Measurements from ENCODE around the gene RAI14.

The RAI14 gene

DNA sequence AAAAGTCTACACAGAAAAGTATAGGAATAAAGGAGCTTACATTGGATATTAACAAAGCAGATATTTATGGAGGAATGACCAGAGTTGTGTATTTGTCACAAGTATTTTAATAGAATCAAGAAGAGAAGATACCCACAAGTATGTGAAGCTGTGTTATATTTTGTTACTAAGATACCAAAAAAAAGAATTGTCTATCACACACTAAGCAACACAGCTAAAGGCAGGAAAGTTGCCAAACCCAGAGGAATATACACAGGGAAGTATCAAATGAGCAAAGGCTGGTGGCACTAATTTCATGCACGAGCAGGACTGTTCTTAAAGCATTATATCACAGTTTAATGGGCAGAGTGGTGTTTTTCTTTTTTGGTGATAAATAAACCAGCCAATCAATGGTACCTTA is 30.9 kb upstream of the RAI14 start:
- DNase-seq (ENCODE audit: low read depth): no peak
- H3K4me3 ChIP-seq (ENCODE audit: low read depth, low read length): no peak overlapping the region
- TF ChIP-seq, protein P1, sequence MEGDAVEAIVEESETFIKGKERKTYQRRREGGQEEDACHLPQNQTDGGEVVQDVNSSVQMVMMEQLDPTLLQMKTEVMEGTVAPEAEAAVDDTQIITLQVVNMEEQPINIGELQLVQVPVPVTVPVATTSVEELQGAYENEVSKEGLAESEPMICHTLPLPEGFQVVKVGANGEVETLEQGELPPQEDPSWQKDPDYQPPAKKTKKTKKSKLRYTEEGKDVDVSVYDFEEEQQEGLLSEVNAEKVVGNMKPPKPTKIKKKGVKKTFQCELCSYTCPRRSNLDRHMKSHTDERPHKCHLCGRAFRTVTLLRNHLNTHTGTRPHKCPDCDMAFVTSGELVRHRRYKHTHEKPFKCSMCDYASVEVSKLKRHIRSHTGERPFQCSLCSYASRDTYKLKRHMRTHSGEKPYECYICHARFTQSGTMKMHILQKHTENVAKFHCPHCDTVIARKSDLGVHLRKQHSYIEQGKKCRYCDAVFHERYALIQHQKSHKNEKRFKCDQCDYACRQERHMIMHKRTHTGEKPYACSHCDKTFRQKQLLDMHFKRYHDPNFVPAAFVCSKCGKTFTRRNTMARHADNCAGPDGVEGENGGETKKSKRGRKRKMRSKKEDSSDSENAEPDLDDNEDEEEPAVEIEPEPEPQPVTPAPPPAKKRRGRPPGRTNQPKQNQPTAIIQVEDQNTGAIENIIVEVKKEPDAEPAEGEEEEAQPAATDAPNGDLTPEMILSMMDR (IDR thresholded peaks at IDR 0.05; ENCODE audit: insufficient read depth, low read depth, low read length, missing control alignments): no peak

DNA sequence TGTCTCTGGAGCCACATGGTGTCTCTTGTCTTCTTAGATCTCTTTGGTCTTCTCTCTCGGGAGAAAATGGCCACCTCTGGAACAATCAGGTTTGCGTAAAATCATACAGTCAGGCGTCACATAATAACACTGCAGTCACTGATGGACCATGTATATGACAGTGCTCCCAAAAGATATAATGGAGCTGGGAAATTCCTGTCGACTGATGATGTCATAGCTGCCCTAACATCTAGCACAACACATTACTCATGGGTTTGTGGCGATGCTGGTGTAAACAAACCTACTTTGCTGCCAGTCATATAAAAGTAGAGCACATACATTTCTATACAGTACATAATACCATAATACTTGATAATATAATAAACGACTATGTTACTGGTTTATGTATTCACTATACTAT is 30.1 kb upstream of the RAI14 start:
- TF ChIP-seq, protein P1 (IDR thresholded peaks at IDR 0.05; ENCODE audit: insufficient read depth, low read depth, low read length, missing control alignments): no peak
- DNase-seq (ENCODE audit: low read depth): no peak
- no peak overlapping the region for H3K4me3 ChIP-seq (ENCODE audit: low read depth, low read length)

DNA sequence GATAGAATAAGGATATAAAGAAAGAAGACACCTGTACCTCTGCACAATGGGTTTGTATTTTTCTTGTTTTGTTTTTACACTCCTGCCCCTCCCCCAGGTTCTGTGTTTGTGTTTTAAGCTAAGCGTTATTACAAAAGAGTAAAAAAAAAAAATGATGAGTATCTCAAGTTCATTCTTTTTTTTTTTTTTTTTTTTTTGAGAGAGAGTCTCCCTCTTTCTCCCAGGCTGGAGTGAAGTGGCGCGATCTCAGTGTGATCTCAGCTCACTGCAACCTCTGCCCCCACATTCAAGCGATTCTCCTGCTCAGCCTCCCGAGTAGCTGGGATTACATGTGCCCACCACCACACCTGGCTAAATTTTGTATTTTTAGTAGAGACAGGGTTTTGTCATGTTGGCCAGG is 29.4 kb upstream of the RAI14 start:
- no peak for DNase-seq (ENCODE audit: low read depth)
- TF ChIP-seq, protein P1 (IDR thresholded peaks at IDR 0.05; ENCODE audit: insufficient read depth, low read depth, low read length, missing control alignments): no peak
- H3K4me3 ChIP-seq (ENCODE audit: low read depth, low read length): no peak overlapping the region

DNA sequence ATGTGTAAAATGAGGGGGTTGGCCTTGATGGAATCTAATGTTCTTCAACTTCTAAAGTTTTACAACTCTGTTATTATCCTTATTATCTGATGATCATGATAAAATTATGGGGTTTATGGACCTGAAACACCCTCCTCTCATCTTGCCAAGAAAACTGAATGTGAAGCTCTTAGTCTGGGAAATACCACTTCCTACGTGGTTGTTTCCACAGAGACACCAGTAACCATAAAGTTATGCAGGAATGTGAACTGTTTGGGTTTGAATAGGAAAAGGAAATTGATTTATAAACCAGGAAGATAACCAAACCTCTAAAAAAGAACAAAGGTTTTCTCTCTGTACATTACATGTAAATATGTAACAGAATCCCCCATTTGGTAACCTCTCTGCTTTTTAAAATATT is 28.3 kb upstream of the RAI14 start:
- no peak for DNase-seq (ENCODE audit: low read depth)
- TF ChIP-seq, protein P1 (IDR thresholded peaks at IDR 0.05; ENCODE audit: insufficient read depth, low read depth, low read length, missing control alignments): no peak
- no peak overlapping the region for H3K4me3 ChIP-seq (ENCODE audit: low read depth, low read length)

DNA sequence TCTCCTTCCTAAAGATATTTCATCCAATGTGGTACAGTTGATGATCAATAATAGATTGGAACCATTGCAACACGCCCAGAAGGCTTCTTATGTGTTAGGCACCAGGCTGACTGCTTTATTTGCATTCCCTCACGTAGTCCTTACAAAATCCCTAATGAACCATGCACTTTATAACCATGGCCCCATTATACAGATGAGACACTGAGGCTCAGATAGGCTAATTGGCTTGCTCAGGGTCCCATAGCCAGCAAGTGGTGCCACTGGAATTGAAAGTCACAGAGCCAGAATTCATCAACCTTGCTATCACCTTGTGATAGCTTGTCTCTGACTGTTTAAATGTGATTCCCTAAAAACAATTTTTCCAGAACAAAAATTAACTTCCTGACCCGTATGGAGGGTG is 27.8 kb upstream of the RAI14 start:
- TF ChIP-seq, protein P1 (IDR thresholded peaks at IDR 0.05; ENCODE audit: insufficient read depth, low read depth, low read length, missing control alignments): no peak
- no peak overlapping the region for H3K4me3 ChIP-seq (ENCODE audit: low read depth, low read length)
- DNase-seq (ENCODE audit: low read depth): no peak

DNA sequence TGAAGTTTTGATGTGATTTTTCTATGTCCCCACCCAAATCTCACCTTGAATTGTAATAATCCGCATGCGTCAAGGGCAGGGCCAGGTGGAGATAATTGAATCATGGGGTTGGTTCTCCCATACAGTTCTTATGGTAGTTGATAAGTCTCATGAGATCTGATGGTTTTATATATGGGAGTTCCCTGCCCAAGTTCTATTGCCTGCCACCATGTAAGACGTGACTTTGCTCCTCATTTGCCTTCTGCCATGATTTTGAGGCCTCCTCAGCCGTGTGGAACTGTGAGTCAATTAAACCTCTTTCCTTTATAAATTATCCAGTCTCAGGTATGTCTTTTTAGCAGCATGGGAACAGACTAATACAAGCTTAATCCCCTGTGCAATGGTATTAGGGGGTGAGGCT is 25.5 kb upstream of the RAI14 start:
- no peak overlapping the region for H3K4me3 ChIP-seq (ENCODE audit: low read depth, low read length)
- no peak for DNase-seq (ENCODE audit: low read depth)
- TF ChIP-seq, protein P1 (IDR thresholded peaks at IDR 0.05; ENCODE audit: insufficient read depth, low read depth, low read length, missing control alignments): no peak

DNA sequence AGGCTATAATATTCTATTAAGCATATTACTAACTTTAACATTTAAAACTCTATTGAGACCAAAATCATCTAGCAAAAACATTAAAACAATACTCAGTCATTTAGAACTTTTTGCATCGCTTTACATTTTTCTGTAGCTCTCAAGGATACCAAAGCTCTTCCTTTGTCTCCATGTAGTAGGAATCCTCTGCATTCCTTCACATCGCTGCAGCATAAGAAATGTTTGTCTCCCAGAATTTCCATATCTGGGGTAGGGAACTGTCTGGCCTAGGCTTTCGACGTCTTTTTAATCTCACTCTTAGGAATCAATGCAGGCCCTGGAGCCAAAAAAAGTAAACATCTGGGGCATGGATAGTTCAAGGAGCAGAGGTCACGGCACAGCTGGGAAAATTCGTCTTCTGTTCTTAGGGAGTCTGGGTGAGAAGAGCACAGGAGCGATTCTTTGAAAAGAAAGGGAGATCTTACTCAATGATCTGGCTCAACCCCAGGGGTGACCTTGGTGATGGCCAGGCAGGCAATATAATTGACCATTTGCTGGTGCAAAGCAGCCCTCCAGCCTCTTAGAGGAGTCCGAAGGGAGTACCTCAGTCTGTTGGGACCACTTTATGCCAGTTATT is 23.2 kb upstream of the RAI14 start:
- no peak overlapping the region for H3K4me3 ChIP-seq (ENCODE audit: low read depth, low read length)
- TF ChIP-seq, protein P1 (IDR thresholded peaks at IDR 0.05; ENCODE audit: insufficient read depth, low read depth, low read length, missing control alignments): no peak
- DNase-seq (ENCODE audit: low read depth): no peak

All from GM12865 (cell line).